H1 (cell line): ENCODE measurements around the gene BCL2L13. TPM values are rescaled to one million over a fixed set of nuclear protein-coding genes. Genes with fewer than 3 reads are reported as not detected.

Experiments
- CTCF ChIA-PET: fragments of 300-600 bp; sonication (Branson Sonifier 250); formaldehyde crosslinking; loops from one replicate; lab custom pipeline; 2021; ENCODE audit not compliant: partially characterized antibody; lab: Charles Lee
- POLR2A ChIA-PET: fragments of 300-600 bp; sonication (Branson Sonifier 250); formaldehyde crosslinking; loops from one replicate; lab custom pipeline; 2021; ENCODE audit warnings: inconsistent platforms; ENCODE audit not compliant: partially characterized antibody; lab: Charles Lee
- DNase-seq, 2 experiments: peaks; one replicate each; pipeline versions ENCODE4 v3.0.0 to v3.0.0-alpha.2; 2010 to 2022; ENCODE audit warnings: low spot score in 2 of 2, low read depth in 1 of 2, mixed read lengths in 1 of 2
- FAIRE-seq: peaks from 2 replicates; lab custom pipeline; 2011; peaks lifted over from hg19 to GRCh38; lab: Jason Lieb, UNC
- H2AFZ ChIP-seq: 2 replicates; pipeline ENCODE4 v1.8.1; 2012; ENCODE audit warnings: low read length, inconsistent platforms
- H2AK5ac ChIP-seq: 2 replicates; pipeline ENCODE4 v1.6.1; 2013; ENCODE audit warnings: low read depth, low read length
- H2BK120ac ChIP-seq: replicated peaks from 2 replicates; pipeline ENCODE3; 2013; ENCODE audit warnings: low read depth, low read length, inconsistent platforms
- H2BK12ac ChIP-seq: 2 replicates; pipeline ENCODE4 v1.6.1; 2013; ENCODE audit warnings: low read depth, low read length
- H2BK15ac ChIP-seq: 2 replicates; pipeline ENCODE4 v1.6.1; 2013; ENCODE audit warnings: low read length
- H2BK20ac ChIP-seq: 2 replicates; pipeline ENCODE4 v1.6.1; 2013; ENCODE audit warnings: low read length
- H2BK5ac ChIP-seq: 2 replicates; pipeline ENCODE4 v1.6.1; 2013; ENCODE audit warnings: low read depth, low read length
- H3K14ac ChIP-seq: 2 replicates; pipeline ENCODE4 v1.6.1; 2013; ENCODE audit warnings: inconsistent platforms; ENCODE audit not compliant: insufficient read length
- H3K18ac ChIP-seq: 2 replicates; pipeline ENCODE4 v1.6.1; 2013; ENCODE audit warnings: low read length; ENCODE audit errors: extremely low read depth
- H3K23ac ChIP-seq: 2 replicates; pipeline ENCODE4 v1.6.1; 2013; ENCODE audit warnings: inconsistent platforms; ENCODE audit not compliant: insufficient read length
- H3K23me2 ChIP-seq: 2 replicates; pipeline ENCODE4 v1.6.1; 2013; ENCODE audit warnings: low read depth, low read length
- H3K27ac ChIP-seq: 2 replicates; pipeline ENCODE4 v1.6.1; 2011; ENCODE audit warnings: low read depth, low read length, inconsistent platforms
- H3K27me3 ChIP-seq, 4 experiments: replicated peaks in 1 of 4; 1 replicate in 1 of 4; 2 replicates in 3 of 4; pipeline versions ENCODE4 v1.6.1 to v1.8.1; 2011 to 2013; ENCODE audit warnings: low read length in 3 of 4, mild to moderate bottlenecking in 3 of 4, inconsistent platforms in 2 of 4, mixed read lengths in 2 of 4, moderate library complexity in 1 of 4; ENCODE audit not compliant: control insufficient read depth in 3 of 4, insufficient read depth in 3 of 4; ENCODE audit errors: extremely low read depth in 1 of 4
- H3K36me3 ChIP-seq, 4 experiments: 2 replicates each; pipeline versions ENCODE4 v1.6.1 to v1.8.1; 2011 to 2013; ENCODE audit warnings: mild to moderate bottlenecking in 4 of 4, low read length in 3 of 4, moderate library complexity in 2 of 4, control low read depth in 1 of 4, inconsistent platforms in 1 of 4; ENCODE audit not compliant: insufficient read depth in 4 of 4, control insufficient read depth in 2 of 4
- H3K4ac ChIP-seq: replicated peaks from 2 replicates; pipeline ENCODE3; 2013; ENCODE audit warnings: low read length, low read depth, mixed read lengths, inconsistent platforms; ENCODE audit not compliant: insufficient read length
- H3K4me1 ChIP-seq, 4 experiments: replicated peaks in 1 of 4; 1 replicate in 1 of 4; 2 replicates in 3 of 4; pipeline versions ENCODE4 v1.6.1 to v1.8.1; 2011 to 2013; ENCODE audit warnings: low read length in 3 of 4, inconsistent platforms in 2 of 4, mixed read lengths in 1 of 4; ENCODE audit not compliant: insufficient read depth in 4 of 4, control insufficient read depth in 3 of 4
- H3K4me2 ChIP-seq, 2 experiments: 2 replicates each; pipeline versions ENCODE4 v1.6.1 to v1.8.1; 2011 to 2013; ENCODE audit warnings: low read depth in 2 of 2, low read length in 2 of 2, control low read depth in 1 of 2, inconsistent platforms in 1 of 2, mild to moderate bottlenecking in 1 of 2; ENCODE audit not compliant: insufficient read depth in 1 of 2
- H3K4me3 ChIP-seq, 4 experiments: fragments of 200-600, 300-600 bp in 1 of 4; sonication (generic), shearing (Covaris generic), sonication (Bioruptor Twin) in 1 of 4; 2 replicates each; pipeline versions ENCODE4 v1.5.1 to v1.8.1; 2011 to 2016; ENCODE audit warnings: low read length in 4 of 4, low read depth in 3 of 4, control low read depth in 2 of 4, inconsistent platforms in 2 of 4, mild to moderate bottlenecking in 2 of 4, mixed read lengths in 1 of 4, moderate library complexity in 1 of 4; ENCODE audit not compliant: insufficient read depth in 2 of 4; ENCODE audit errors: extremely low read depth in 1 of 4
- H3K56ac ChIP-seq: replicated peaks from 2 replicates; pipeline ENCODE3; 2013; ENCODE audit warnings: low read depth, mild to moderate bottlenecking, mixed read lengths, low read length, inconsistent platforms; ENCODE audit not compliant: insufficient read length
- H3K79me1 ChIP-seq: 2 replicates; pipeline ENCODE4 v1.6.1; 2013; ENCODE audit warnings: low read depth, low read length, control low read depth
- H3K79me2 ChIP-seq, 2 experiments: 2 replicates each; pipeline versions ENCODE4 v1.6.1 to v1.8.1; 2012 to 2013; ENCODE audit warnings: low read length in 2 of 2, mild to moderate bottlenecking in 2 of 2, inconsistent platforms in 1 of 2; ENCODE audit not compliant: insufficient read depth in 2 of 2, control insufficient read depth in 1 of 2
- H3K9ac ChIP-seq, 4 experiments: replicated peaks in 1 of 4; 1 replicate in 1 of 4; 2 replicates in 3 of 4; pipeline versions ENCODE4 v1.6.1 to v1.8.1; 2011 to 2013; ENCODE audit warnings: low read depth in 3 of 4, low read length in 3 of 4, control low read depth in 2 of 4, mild to moderate bottlenecking in 2 of 4, moderate library complexity in 2 of 4, inconsistent platforms in 1 of 4; ENCODE audit errors: extremely low read depth in 1 of 4
- H3K9me3 ChIP-seq, 2 experiments: 2 replicates each; pipeline versions ENCODE4 v1.6.1 to v1.8.1; 2012 to 2013; ENCODE audit warnings: mild to moderate bottlenecking in 2 of 2, moderate library complexity in 2 of 2, control low read depth in 1 of 2, inconsistent platforms in 1 of 2, low read depth in 1 of 2, low read length in 1 of 2, mixed read lengths in 1 of 2; ENCODE audit not compliant: insufficient read depth in 2 of 2
- H4K20me1 ChIP-seq, 2 experiments: replicated peaks in 1 of 2; 2 replicates each; pipeline versions ENCODE3 to v1.8.1; 2011 to 2013; ENCODE audit warnings: inconsistent platforms in 2 of 2, low read length in 2 of 2, mild to moderate bottlenecking in 1 of 2; ENCODE audit not compliant: insufficient read depth in 2 of 2, control insufficient read depth in 1 of 2
- H4K5ac ChIP-seq: 2 replicates; pipeline ENCODE4 v1.6.1; 2013; ENCODE audit warnings: low read length, low read depth, mixed read lengths, inconsistent platforms; ENCODE audit not compliant: insufficient read length
- H4K8ac ChIP-seq: 2 replicates; pipeline ENCODE4 v1.8.0; 2013; ENCODE audit warnings: mild to moderate bottlenecking, moderate library complexity, low read length, inconsistent platforms; ENCODE audit not compliant: insufficient read depth; ENCODE audit errors: extremely low read depth
- H4K91ac ChIP-seq: replicated peaks from 2 replicates; pipeline ENCODE3; 2013; ENCODE audit warnings: low read length, mixed read lengths, inconsistent platforms; ENCODE audit not compliant: insufficient read length
- WGBS, 2 experiments: shearing (Covaris generic) in 1 of 2; methylation state at CpG; one replicate each; pipeline versions ENCODE4 v1.1.6 to v1.1.7; 2013 to 2015; ENCODE audit warnings: low lambda C conversion rate in 2 of 2, mixed read lengths in 2 of 2, inconsistent platforms in 1 of 2, low coverage in 1 of 2, missing lambda C conversion rate in 1 of 2; ENCODE audit not compliant: insufficient replicate concordance in 2 of 2, insufficient coverage in 1 of 2, insufficient read length in 1 of 2; ENCODE audit errors: extremely low coverage in 1 of 2, missing lambda C conversion rate in 1 of 2; 5-methylcytosine and 5-hydroxymethylcytosine counted together
- polyA plus RNA-seq, 7 experiments: library from polyadenylated mRNA; depleted of rRNA in 3 of 7; stranded (reverse) in 5 of 7; unstranded in 2 of 7; fragments of >200 nt in 5 of 7; fragments of 200-250 nt in 2 of 7; gene quantifications; 1 replicate in 5 of 7; 2 replicates in 1 of 7; 4 replicates in 1 of 7; pipeline versions ENCODE4 v1.2.1 to v1.2.3, GENCODE V29; 2011 to 2013; ENCODE audit warnings: missing spikeins in 2 of 7, mixed read lengths in 2 of 7
- total RNA-seq: library from RNA; stranded (reverse); fragmentation: NEBNext Ultra II Directional; extraction: Animal tissue kit (Norgen Biotek cat#: 25700); gene quantifications from 2 replicates; pipeline ENCODE4 v1.2.1, GENCODE V29; 2021
- TF ChIP-seq, protein P1 (sequence below): IDR thresholded peaks from 2 replicates; pipeline ENCODE4 v1.6.1; 2012; ENCODE audit warnings: low read length, inconsistent platforms
- TF ChIP-seq, protein P2 (sequence below): IDR thresholded peaks from 2 replicates; pipeline ENCODE4 v1.6.1; 2011; ENCODE audit warnings: low read length, improper control_type of control experiment

Gene BCL2L13
- total and polyA plus RNA-seq, 2 of the 8 experiments (the other 6 are each of a cell fraction or from before 2014, with no cell fraction given): 20.7 to 35.0 TPM

DNA sequence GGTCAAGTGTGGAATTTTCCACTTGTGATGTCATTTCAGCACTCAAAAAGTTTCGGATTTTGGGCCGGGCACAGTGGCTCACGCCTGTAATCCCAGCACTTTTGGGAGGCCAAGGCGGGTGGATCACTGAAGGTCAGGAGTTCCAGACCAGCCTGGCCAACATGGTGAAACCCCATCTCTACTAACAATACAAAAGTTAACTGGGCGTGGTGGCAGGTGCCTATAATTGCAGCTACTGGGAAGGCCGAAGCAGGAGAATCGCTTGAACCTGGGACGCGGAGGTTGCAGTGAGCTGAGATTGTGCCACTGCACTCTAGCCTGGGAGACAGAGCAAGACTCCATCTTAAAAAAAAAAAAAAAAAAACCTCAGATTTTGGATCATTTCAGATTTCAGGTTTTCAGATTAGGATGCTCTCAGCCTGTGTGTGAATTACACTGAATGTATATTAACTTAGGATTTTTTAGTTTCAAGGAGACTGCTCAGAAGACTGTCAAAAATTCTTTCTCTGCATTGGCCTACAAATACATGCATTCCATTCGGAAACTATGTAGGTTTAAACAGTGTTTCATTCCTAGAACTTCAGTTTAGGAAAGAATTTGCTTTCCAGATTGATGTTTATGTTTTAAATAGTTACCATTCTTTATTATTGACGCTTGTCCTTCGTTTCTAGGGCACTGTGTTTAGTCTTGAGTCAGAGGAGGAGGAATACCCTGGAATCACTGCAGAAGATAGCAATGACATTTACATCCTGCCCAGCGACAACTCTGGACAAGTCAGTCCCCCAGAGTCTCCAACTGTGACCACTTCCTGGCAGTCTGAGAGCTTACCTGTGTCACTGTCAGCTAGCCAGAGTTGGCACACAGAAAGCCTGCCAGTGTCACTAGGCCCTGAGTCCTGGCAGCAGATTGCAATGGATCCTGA, 87.7 kb downstream of the BCL2L13 start:
- no peak overlapping the region for H3K14ac ChIP-seq
- H3K23me2 ChIP-seq: no peaks in the 10 kb centered on the region
- no peak overlapping the region for H3K4me2 ChIP-seq
- H3K4ac ChIP-seq: no peak overlapping the region
- H3K79me2 ChIP-seq: no peaks in the 10 kb centered on the region
- POLR2A ChIA-PET: no interaction called here
- H3K4me1 ChIP-seq: no peaks in the 10 kb centered on the region
- no peak overlapping the region for H4K91ac ChIP-seq
- H2BK20ac ChIP-seq: no peak overlapping the region
- no peak overlapping the region for H3K9ac ChIP-seq
- H3K27ac ChIP-seq: no peak overlapping the region
- no peak overlapping the region for H2BK12ac ChIP-seq
- no peaks in the 10 kb centered on the region for H3K27me3 ChIP-seq
- no peak for DNase-seq
- H3K9me3 ChIP-seq: no peaks in the 10 kb centered on the region
- no peak overlapping the region for H2AFZ ChIP-seq
- H2BK120ac ChIP-seq: no peak overlapping the region
- H2AK5ac ChIP-seq: no peak overlapping the region
- no peak overlapping the region for H3K23ac ChIP-seq
- no peak overlapping the region for H4K5ac ChIP-seq
- 89% methylated on average over 13 of the region's 13 CpGs; no CpG with 5 or more reads in 1 of the 2 experiments for WGBS, 2 experiments
- no peak overlapping the region for H3K4me3 ChIP-seq
- no peak overlapping the region for H4K8ac ChIP-seq
- H3K18ac ChIP-seq: no peak overlapping the region
- TF ChIP-seq, protein P1, sequence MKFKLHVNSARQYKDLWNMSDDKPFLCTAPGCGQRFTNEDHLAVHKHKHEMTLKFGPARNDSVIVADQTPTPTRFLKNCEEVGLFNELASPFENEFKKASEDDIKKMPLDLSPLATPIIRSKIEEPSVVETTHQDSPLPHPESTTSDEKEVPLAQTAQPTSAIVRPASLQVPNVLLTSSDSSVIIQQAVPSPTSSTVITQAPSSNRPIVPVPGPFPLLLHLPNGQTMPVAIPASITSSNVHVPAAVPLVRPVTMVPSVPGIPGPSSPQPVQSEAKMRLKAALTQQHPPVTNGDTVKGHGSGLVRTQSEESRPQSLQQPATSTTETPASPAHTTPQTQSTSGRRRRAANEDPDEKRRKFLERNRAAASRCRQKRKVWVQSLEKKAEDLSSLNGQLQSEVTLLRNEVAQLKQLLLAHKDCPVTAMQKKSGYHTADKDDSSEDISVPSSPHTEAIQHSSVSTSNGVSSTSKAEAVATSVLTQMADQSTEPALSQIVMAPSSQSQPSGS: no peak
- TF ChIP-seq, protein P2, sequence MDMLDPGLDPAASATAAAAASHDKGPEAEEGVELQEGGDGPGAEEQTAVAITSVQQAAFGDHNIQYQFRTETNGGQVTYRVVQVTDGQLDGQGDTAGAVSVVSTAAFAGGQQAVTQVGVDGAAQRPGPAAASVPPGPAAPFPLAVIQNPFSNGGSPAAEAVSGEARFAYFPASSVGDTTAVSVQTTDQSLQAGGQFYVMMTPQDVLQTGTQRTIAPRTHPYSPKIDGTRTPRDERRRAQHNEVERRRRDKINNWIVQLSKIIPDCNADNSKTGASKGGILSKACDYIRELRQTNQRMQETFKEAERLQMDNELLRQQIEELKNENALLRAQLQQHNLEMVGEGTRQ: no peak
- no peak overlapping the region for H2BK15ac ChIP-seq
- H2BK5ac ChIP-seq: no peak overlapping the region
- peaks cover 0 to 16% (median 7%) of the 10 kb centered on the region in 4 experiments; a peak in 6 of 8 replicates for H3K36me3 ChIP-seq
- H3K56ac ChIP-seq: no peak overlapping the region
- CTCF ChIA-PET: interaction anchor here (1.7 kb wide), 1 partner anchor 16 kb away, joined by 4 read pairs; no protein-coding TSS in a partner anchor
- H4K20me1 ChIP-seq: no peaks in the 10 kb centered on the region
- H3K79me1 ChIP-seq: no peaks in the 10 kb centered on the region; the same call in 1 of the 2 replicates
- no peak for FAIRE-seq
